ENCODE results near the gene DDX54. TPM values are rescaled to one million over a fixed set of nuclear protein-coding genes. Genes with fewer than 3 reads are reported as not detected.

DDX54 gene
- total and polyA plus RNA-seq, 2 of the 8 experiments (the other 6 are each of a cell fraction or from before 2014, with no cell fraction given) = 64.9 to 113 TPM

DNA sequence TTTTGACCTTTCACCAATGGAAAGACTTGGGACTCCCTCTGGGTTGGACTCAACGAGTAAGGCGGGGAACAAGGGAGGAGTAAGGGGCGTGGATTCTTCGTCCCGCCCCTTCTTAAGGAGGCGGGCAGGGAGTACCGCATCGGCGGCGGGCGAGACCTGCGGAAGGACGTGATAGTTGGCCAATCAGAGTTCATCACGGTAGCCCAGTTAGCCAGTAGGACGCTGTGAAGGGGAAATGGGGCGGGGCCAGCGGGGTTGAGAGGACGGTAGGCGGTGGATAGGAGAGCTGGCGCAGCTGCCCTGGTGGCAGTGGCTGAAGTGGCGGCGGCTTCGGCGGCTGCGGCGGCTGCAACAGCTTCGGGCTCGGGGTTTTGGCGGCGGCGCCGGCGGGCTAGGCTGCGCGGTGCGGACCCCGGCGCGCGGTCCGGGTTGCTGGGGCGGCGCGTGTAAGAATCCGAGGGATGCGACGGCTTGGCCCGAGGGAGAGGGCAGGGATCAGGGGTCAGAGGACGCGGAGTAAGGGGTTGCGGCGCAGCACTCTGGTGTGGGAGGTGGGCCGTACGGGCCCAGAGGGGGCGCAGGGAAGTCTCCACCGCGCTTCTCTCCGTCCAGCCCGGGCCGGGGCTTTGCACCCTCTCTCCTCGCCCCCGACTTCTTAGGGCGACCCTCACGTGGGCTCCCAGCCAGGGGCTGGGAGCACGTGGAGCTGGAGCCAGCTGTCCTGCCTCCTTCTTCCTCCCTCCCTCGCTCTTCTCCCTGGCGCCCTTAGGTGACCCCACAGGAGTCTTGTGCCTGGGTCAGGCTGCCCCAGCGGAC lies 36.1 kb upstream of the DDX54 start, which contains the start of gene TPCN1 (continued):
- TF ChIP-seq RNF2 (IDR thresholded peaks at IDR 0.05; ENCODE audit: borderline replicate concordance, low read depth, low read length, missing control alignments, poor library complexity, severe bottlenecking) (no peak), RXRA (IDR thresholded peaks at IDR 0.05; ENCODE audit: insufficient read depth, low read depth, low read length) (no peak), MAFK (IDR thresholded peaks at IDR 0.05; ENCODE audit: low read depth, low read length) (no peak), CREB1 (IDR thresholded peaks at IDR 0.05) (no peak; the same call in 1 of the 2 replicates), FOSL1 (IDR thresholded peaks at IDR 0.05; ENCODE audit: insufficient read depth, low read depth, low read length) (no peak), GTF2F1 (IDR thresholded peaks at IDR 0.05; ENCODE audit: borderline replicate concordance, low read depth, low read length) (peak; percentile 48; the same call in 1 of the 2 replicates), PHF8 (conservative IDR thresholded peaks at IDR 0.05; ENCODE audit: low read depth, low read length) (peak; percentile 88), BCL11A (IDR thresholded peaks at IDR 0.05; ENCODE audit: low read depth in 2 of 2, low read length in 2 of 2) (no peak), EGR1 (IDR thresholded peaks at IDR 0.05; ENCODE audit: borderline replicate concordance, low read depth, low read length) (no peak), HDAC6 (IDR thresholded peaks at IDR 0.05; ENCODE audit: low read depth, low read length) (no peak), RAD21 (IDR thresholded peaks at IDR 0.05 in 1 of 2, conservative IDR thresholded peaks at IDR 0.05 in 1 of 2; ENCODE audit: low read depth in 2 of 2, low read length in 2 of 2) (no peak; a peak in 1 of 4 replicates), POU5F1 (IDR thresholded peaks at IDR 0.05; ENCODE audit: low read depth, low read length) (no peak), SAP30 (IDR thresholded peaks at IDR 0.05; ENCODE audit: insufficient read depth, insufficient replicate concordance, low read length) (no peak), CHD1 (IDR thresholded peaks at IDR 0.05; ENCODE audit: low read depth, low read length) (no peak), SIN3A (conservative IDR thresholded peaks at IDR 0.05 in 1 of 2, IDR thresholded peaks at IDR 0.05 in 1 of 2; ENCODE audit: low read depth in 1 of 2, low read length in 2 of 2) (peak in 1 of 2 experiments; percentile 57; a peak in 2 of 4 replicates), CHD2 (IDR thresholded peaks at IDR 0.05; ENCODE audit: low read length) (peak; percentile 87), KDM1A (IDR thresholded peaks at IDR 0.05; ENCODE audit: borderline replicate concordance, low read length) (no peak)
- TF ChIP-seq, protein P1, sequence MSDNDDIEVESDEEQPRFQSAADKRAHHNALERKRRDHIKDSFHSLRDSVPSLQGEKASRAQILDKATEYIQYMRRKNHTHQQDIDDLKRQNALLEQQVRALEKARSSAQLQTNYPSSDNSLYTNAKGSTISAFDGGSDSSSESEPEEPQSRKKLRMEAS (IDR thresholded peaks at IDR 0.05) = peak; percentile 52; the same call in 1 of the 2 replicates
- TF ChIP-seq, protein P2, sequence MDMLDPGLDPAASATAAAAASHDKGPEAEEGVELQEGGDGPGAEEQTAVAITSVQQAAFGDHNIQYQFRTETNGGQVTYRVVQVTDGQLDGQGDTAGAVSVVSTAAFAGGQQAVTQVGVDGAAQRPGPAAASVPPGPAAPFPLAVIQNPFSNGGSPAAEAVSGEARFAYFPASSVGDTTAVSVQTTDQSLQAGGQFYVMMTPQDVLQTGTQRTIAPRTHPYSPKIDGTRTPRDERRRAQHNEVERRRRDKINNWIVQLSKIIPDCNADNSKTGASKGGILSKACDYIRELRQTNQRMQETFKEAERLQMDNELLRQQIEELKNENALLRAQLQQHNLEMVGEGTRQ (IDR thresholded peaks at IDR 0.05; ENCODE audit: low read length) = no peak
